Parathyroid adenoma (tissue), 2 donors: ENCODE results near the gene TRAF1.

Experiments
- H2AFZ ChIP-seq: fragments of 300-600 bp; sonication (generic); one replicate; pipeline ENCODE4 v1.7.0; 2017; ENCODE audit warnings: antibody characterized with exemption, mild to moderate bottlenecking
- H3K27ac ChIP-seq: fragments of 300-600 bp; sonication (generic); one replicate; pipeline ENCODE4 v1.7.0; 2017
- H3K27me3 ChIP-seq: fragments of 300-600 bp; sonication (generic); one replicate; pipeline ENCODE4 v1.7.0; 2017; ENCODE audit warnings: low read length; ENCODE audit not compliant: control insufficient read depth, insufficient read depth
- H3K36me3 ChIP-seq: fragments of 300-600 bp; sonication (generic); one replicate; pipeline ENCODE4 v1.7.0; 2017; ENCODE audit warnings: low read length; ENCODE audit not compliant: control insufficient read depth, insufficient read depth
- H3K4me1 ChIP-seq: fragments of 300-600 bp; sonication (generic); one replicate; pipeline ENCODE4 v1.7.0; 2017; ENCODE audit warnings: control low read depth
- H3K4me2 ChIP-seq: fragments of 300-600 bp; sonication (generic); one replicate; pipeline ENCODE4 v1.7.0; 2017; ENCODE audit warnings: low read length
- H3K4me3 ChIP-seq: fragments of 300-600 bp; sonication (generic); one replicate; pipeline ENCODE4 v1.7.0; 2017; ENCODE audit warnings: low read depth, low read length
- H3K79me2 ChIP-seq: fragments of 300-600 bp; sonication (generic); one replicate; pipeline ENCODE4 v1.7.0; 2017; ENCODE audit warnings: control low read depth
- H3K9ac ChIP-seq: fragments of 300-600 bp; sonication (generic); one replicate; pipeline ENCODE4 v1.7.0; 2017; ENCODE audit warnings: mild to moderate bottlenecking
- H3K9me3 ChIP-seq: fragments of 300-600 bp; sonication (generic); one replicate; pipeline ENCODE4 v1.7.0; 2017; ENCODE audit warnings: low read length; ENCODE audit not compliant: control insufficient read depth
- CTCF ChIP-seq: fragments of 300-600 bp; sonication (generic); IDR thresholded peaks from one replicate; pipeline ENCODE4 v1.7.0; 2017; ENCODE audit warnings: antibody characterized with exemption, mild to moderate bottlenecking
- donor health status: primary hyperparathyroidism.

TRAF1 gene

DNA sequence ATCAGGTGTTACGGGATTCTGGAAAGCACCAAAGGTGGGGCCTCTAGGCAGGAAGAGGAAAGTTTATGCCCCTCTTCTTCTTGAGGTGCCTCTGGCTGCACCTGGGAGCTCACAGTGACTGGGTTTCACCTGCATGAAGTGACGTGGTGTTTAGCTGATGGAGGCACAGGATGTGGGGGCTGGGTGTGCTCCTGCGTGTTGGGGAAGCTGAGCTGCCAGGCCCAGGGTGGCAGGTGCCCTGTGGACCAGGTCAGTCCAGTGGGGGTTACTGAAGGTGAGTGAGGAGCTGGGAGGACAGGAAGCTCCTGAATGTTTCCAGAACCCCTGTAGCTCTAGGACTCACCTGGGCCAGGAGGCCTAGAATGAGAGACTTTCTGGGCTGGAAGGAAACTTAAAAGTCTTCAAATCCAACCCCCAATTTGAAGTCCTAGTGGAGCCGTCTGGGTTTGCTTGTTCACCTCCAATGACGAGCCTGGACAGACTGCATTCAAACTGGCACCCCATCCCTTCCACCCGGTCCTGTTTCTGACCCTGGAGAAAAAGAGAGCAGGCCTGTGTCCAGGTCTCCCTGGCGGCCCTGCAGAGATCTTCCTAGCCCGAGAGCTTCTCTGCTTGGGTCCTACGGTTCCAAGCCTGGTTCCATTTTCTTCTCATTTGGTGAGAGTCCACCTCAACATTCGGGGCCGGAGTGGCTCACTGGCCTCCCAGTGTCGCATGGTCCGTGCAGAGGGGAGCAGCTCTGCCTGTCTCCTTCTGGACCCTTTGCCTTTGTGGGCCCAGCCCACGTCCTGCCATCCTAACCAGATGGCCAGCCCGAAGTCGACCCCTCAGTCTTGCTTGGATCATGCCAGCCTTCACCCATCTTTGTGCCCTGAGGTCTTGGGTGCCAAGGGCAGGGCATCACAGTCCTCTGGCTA is 22.3 kb downstream of the TRAF1 start:
- Histone ChIP-seq H3K27me3 (no peaks in the 10 kb centered on the region), H3K4me2 (no peak overlapping the region), H2AFZ (no peak overlapping the region), H3K36me3 (no peaks in the 10 kb centered on the region), H3K27ac (no peak overlapping the region), H3K9ac (no peak overlapping the region), H3K4me1 (no peaks in the 10 kb centered on the region), H3K79me2 (no peaks in the 10 kb centered on the region), H3K9me3 (no peaks in the 10 kb centered on the region), H3K4me3 (no peak overlapping the region)
- no peak for TF ChIP-seq CTCF

GRCh38 chr9:120902569-120903535 is 23.7 kb downstream of the TRAF1 start:
- H3K4me3 ChIP-seq = no peak overlapping the region

GRCh38 chr9:120901755-120902568 is 24.6 kb downstream of the TRAF1 start:
- no peak for TF ChIP-seq CTCF
- Histone ChIP-seq H3K27ac (no peak overlapping the region), H3K9ac (no peak overlapping the region), H2AFZ (no peak overlapping the region), H3K9me3 (no peaks in the 10 kb centered on the region), H3K79me2 (no peaks in the 10 kb centered on the region), H3K36me3 (no peaks in the 10 kb centered on the region), H3K4me3 (no peak overlapping the region), H3K4me2 (no peak overlapping the region), H3K4me1 (no peaks in the 10 kb centered on the region), H3K27me3 (no peaks in the 10 kb centered on the region)

More at GRCh38 chr9:120902569-120903535, 23.7 kb downstream of the TRAF1 start:
- no peaks in the 10 kb centered on the region for H3K79me2 ChIP-seq
- H3K27ac ChIP-seq = no peak overlapping the region
- TF ChIP-seq CTCF = no peak
- no peaks in the 10 kb centered on the region for H3K4me1 ChIP-seq
- no peaks in the 10 kb centered on the region for H3K27me3 ChIP-seq
- H3K9me3 ChIP-seq = no peaks in the 10 kb centered on the region
- no peaks in the 10 kb centered on the region for H3K36me3 ChIP-seq
- no peak overlapping the region for H2AFZ ChIP-seq
- H3K9ac ChIP-seq = no peak overlapping the region
- no peak overlapping the region for H3K4me2 ChIP-seq

DNA sequence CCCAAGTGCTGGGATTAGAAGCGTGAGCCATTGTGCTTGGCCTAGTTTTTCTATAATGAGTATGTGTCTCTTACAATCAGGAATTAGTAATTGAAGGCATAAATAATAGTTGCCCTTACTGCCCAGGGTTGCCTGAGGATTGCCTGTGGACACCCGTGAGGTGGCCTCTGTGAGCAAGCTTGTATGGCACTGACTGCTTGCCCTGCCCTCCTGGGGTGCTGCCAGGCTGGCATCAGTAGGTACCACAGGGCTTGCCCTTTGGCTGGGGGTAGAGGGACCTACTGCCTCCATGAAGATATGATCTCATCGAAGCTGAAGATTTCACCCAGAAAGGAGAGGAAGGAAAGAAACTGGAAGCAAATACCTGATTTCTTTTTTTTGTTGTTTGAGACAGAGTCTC is 25.8 kb downstream of the TRAF1 start:
- Histone ChIP-seq H3K79me2 (no peaks in the 10 kb centered on the region), H3K27me3 (no peaks in the 10 kb centered on the region), H3K27ac (no peak overlapping the region), H2AFZ (no peak overlapping the region), H3K9ac (no peak overlapping the region), H3K36me3 (no peaks in the 10 kb centered on the region), H3K4me3 (no peak overlapping the region), H3K4me1 (no peaks in the 10 kb centered on the region), H3K9me3 (no peaks in the 10 kb centered on the region), H3K4me2 (no peak overlapping the region)
- no peak for TF ChIP-seq CTCF
